Activated CD8-positive, alpha-beta memory T cell treated with anti-CD3 and anti-CD28 coated beads, Interleukin-2, amount 50 U/mL, for 4 hours (primary cell): ENCODE measurements around the gene CCDC3.
"Not testable (repeated sequence)": the region's sequence is repeated elsewhere in the genome, so short reads cannot be mapped to it uniquely, and the experiment has no call there.

Source experiments
- DNase-seq: peaks from one replicate; pipeline ENCODE4 v3.0.0-alpha.2; 2020

The CCDC3 gene

GRCh38 chr10:12876266-12876665 is 125.2 kb downstream of the CCDC3 start:
- DNase-seq = no peak

- DNase-seq = no peak
These were observed 126.4 kb downstream of the CCDC3 start for GRCh38 chr10:12875100-12875499.

GRCh38 chr10:12874501-12874900 is 127.0 kb downstream of the CCDC3 start:
- DNase-seq = no peak

GRCh38 chr10:12873172-12873571 is 128.3 kb downstream of the CCDC3 start:
- no peak for DNase-seq

GRCh38 chr10:12872577-12872976 is 128.9 kb downstream of the CCDC3 start:
- DNase-seq = no peak

- no peak for DNase-seq
These were observed 132.1 kb downstream of the CCDC3 start for GRCh38 chr10:12869427-12869826.

DNA sequence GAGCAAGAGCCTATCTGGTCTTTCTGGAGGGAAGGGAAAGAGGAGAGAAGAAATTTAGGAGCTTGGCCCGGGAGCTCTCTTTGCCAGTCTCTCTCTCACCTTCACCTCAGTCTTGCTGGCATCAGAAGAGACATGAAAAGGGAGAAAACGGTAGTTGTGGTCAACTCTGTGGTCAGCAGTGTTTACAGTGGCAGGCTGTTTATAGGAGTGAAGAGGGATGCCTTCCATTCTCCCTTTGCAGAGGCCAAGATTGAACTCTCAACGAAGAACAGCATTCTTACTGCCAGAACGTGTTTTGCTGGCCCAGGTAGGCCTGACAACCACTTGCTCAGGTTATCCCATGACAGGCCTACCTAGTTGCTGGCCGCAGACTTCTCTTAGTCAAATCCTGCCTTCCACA is 133.3 kb downstream of the CCDC3 start:
- DNase-seq = no peak

- not testable (repeated sequence) for DNase-seq
These were observed 136.0 kb downstream of the CCDC3 start for GRCh38 chr10:12865515-12865914.

DNA sequence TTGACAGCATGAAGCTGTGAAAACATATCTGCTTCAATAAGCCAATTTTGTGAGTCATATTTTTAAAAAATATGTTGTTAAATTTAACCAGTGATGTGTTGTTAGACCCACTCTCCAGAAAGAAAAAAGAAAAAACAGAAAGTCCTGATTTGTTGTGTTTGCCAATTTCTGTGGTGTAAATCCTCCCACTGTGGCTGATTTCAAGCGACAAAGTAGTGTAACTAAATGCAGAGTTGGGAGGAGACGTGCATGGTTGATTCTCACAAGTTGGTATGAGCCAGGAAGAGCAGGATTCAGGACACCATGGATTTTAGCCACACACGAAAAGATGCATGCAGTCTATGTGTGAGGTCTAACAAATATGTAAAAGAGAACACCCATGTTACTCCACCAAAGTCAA is 139.1 kb downstream of the CCDC3 start:
- DNase-seq = no peak

DNA sequence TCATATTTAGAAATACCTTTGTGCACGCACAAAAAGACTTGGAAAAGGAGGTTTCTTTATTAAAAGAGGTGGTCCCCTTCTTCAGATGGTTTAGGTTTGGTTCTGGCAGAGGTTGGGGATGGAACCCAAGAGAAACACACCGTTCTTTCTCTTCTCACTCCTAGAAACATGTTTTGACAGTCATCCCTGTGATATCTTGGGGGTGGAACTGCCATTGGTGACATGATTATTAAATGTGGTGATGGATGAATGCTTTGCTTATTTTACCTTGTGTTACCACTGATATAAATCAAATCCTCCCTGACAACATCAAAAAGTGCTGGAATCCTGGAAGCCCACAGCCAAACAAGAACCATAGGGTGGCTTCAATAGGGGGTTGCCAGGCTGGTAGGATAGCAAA is 146.5 kb downstream of the CCDC3 start:
- DNase-seq = no peak

- no peak for DNase-seq
These were observed 148.8 kb downstream of the CCDC3 start for GRCh38 chr10:12852687-12853086.

- DNase-seq = no peak
These were observed 152.0 kb downstream of the CCDC3 start for GRCh38 chr10:12849319-12850181.

- no peak for DNase-seq
These were observed 152.9 kb downstream of the CCDC3 start for GRCh38 chr10:12848439-12849173.

- DNase-seq = no peak
These were observed 154.0 kb downstream of the CCDC3 start for GRCh38 chr10:12847361-12847975.

DNA sequence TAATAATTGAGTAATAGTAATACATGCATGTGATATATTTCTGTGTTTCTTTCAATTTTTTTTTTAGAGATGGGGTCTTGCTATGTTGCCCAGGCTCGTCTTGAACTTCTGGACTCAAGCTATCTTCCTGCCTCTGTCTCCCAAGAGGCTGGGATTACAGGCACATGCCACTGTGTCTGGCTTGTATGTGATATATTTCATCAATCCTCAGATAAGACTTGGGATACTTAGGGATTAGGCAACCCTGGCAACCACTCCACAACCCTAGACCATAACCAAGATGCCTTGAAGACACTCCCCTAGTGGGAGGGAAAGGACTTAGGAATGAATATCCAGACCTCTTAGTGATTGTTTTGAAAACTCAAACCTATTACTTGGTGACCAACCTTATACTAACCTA is 154.8 kb downstream of the CCDC3 start:
- no peak for DNase-seq
